HG02885 (cell line): ENCODE results near the gene MRGPRD.

Experiments
- ATAC-seq: cut with Tn5 transposase; IDR thresholded peaks from one replicate; pipeline ENCODE4 v1.9.1; 2021; ENCODE audit warnings: mild to moderate bottlenecking; ENCODE audit not compliant: unreplicated experiment, poor library complexity

The MRGPRD gene

DNA sequence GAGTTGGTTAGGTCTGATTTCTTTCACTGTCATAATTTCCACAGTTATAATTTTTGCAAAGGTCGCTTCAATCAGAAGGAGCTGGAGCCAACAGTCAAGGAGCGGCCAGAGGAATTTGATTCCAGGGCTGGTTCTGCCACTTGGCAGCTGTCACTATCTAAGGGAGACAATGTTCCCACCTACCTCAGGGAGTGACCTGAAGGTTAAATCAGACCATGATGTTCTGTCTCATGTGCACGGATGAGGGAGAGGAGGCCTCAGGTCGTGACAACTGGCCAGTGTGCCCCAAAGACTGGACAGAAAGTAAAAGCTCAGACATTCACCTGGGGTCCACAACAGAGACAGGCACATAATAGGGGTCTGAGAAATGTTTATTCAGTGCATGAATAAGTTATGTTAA is 7.6 kb downstream of the MRGPRD start:
- ATAC-seq = no peak

DNA sequence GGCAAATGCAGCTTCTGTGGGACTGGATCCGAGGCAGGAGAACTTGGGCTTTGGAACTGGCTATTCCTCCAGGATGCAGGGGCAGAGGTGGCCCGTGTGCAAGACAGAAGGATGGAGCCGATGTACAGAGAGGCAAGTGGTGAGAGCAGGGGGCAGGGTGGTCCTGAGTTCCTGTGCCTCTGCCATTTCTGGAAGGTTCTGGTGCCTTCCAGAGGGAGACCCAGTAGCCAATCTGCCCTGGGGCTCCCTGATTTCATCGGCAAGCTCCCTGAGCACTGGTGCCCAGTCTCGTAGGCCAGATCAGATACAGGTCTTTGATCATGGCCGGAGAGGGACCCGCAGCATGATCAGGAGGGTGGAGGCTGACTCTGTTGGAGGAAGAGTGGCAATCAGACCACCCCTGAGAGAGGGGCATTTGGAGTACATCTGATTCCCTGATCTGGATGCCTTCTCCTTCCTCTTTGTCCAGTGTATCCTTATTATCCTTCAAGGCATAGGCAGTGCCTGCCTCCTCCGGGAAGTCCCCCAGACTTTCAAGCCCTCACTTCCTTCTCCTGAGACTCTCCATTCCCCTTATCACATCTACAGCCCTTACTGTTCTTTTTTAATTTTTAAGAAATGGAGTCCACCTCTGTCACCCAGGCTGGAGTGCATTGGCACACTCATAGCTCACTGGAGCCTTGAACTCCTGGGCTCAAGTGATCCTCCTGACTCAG is 9.7 kb downstream of the MRGPRD start:
- ATAC-seq = no peak

DNA sequence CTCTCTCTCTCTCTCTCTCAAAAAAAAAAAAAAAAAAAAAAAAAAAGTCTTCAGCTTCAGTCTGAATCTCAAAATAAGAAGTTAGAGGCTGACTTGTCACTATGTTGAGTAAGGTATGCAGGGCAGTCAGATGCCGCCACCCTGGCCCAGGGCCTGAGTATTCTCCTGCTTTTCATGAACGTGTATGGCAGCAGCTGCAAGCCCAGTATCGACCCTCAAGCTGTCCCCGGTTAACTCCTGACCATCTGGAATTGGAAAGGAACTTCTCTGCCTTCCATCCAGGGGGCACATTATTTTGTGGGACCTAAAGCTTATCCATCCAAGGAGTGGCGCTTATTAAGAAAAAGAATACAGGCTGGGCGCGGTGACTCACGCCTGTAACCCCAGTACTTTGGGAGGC is 11.4 kb downstream of the MRGPRD start:
- no peak for ATAC-seq

DNA sequence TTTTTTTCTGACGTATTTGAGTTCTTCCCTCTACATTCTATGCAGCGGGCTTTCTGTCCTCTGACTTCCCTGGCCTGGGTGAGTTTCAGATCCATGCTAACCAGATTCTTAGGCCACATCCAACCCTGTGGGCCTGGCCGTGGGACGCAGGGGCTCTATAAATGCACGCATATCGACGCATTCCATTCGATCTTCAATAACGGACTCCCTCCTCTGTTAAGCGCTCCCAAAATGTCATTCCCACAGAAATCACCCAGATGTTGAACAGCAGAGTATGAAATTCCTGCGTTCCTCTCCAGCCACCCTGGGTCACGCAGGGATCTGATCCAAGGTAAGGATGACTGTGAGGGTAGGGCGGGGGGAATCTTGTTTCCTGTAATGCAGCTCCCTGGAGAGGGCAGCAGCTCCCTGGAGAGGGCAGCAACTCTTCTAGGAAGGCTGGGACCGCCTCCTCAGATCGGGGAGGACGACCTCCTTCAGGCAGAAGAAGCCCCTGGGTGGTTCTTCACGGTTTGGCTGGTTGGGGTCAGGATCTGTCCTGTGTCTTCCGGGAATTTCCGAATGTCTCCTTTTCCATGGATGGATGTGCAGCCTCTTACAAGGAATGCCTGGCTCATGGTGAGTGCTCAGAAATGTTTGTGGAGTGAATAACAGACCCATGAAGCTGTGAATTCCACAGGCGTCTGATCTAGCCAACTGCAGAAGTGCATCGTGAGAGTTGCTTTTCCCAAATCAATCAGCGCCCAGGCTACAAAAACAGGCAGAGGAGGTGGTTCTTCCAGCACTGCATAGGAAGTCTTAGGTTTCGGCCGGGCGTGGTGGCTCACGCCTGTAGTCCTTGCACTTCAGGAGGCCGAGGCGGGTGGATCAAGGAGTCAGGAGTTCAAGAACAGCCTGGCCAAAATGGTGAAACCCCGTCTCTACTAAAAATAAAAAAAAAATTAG is 12.2 kb downstream of the MRGPRD start:
- no peak for ATAC-seq

DNA sequence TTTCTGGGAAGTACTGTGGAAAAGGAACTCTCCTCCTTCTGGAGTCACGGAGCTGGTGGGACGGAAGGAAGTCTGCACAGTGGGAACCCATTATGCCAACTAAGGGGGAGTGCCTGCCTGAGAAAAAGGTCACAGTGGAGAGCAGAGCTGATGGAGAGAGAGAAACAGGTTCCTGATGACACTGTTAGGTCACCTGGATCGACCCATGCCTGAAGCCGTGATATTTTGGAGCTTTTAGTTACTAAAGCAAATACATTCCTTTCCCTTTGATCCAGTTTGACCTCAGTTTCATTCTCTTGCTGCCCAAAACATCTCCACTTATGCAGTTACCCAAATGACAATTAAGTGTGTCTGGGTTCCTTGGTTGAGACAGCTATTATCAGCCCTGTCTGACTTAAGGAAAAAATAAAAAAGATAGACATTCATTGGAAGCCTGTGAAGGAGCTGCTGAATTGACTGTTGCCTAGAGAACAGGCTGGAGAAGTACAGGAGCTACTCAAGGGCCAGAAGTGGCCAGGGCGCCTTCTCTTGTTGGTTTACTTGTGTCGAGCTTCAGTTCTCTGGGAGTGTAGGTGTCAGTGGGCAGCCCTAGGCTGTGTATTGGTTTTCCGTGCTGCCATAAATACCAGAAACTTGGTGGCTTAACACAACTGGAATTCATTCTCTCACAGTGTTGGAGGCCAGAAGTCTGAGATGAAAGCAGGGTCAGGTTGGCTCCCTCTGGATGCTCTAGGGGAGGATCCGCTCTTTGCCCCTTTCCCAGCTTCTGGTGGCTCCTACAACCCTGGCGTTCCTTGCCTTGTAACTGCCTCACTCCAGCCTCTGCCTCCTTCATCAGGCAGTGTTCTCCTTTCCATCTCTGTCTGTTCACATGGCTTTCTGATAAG is 13.6 kb downstream of the MRGPRD start:
- ATAC-seq = no peak

DNA sequence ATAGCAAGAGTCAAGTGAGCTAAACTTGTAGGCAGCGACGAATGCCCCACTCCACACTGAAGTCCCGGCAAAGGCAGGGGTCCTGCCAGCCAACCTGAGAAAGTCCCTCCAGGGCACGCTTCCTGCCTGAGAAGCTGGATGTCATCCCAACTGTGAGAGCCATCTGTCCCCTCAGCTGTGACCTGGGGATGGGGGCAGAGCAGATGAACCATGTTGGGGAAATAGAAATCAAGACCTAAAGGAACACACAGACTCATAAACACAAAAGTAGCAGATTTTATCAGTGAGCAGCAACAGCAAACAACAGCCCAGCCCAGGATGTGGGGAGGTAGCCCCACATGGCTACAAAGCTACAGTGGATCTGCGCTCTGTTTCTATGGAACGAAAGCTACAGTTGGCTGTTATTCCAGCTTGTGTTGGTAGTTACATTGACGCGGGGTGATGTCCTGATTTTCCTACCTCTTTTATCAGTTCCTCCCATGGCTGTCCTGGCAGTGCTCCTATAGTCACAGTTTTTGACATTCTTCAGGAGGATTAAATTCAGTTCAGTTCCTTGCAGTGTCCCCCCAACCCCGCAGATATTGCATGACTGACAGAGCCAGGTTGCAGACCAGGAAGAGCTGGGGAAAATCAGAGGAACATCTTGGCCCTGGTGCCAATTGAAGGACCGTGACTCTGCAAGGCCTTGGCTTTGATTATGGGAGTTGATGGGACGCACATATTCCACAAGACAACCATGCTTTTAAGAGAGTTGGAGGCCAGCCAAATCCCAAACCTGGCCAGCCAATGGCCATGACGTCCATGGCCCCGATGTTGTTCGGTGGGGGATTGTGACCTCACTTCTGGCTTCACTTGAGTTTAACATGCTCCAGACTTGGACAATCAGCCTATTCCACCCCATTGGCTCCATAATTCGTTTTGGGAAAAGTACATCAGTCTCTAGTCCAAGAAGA is 14.6 kb downstream of the MRGPRD start:
- no peak for ATAC-seq

DNA sequence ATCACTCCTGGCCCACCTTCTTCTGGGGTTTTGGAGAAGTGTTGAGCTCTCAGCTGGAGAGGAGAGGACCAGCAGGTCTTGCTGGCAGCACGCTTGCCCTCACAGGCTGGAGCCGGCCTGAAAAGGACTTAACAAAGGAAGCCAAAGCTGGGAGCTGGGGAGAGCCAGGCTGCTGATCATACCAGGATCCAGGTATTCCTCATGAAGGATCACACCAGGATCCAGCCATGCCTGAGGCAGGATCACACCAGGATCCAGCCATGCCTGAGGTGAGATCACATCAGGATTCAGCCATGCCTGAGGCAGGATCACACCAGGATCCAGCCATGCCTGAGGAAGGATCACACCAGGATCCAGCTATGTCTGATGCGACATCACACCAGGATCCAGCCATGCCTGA is 17.0 kb downstream of the MRGPRD start:
- ATAC-seq = no peak

DNA sequence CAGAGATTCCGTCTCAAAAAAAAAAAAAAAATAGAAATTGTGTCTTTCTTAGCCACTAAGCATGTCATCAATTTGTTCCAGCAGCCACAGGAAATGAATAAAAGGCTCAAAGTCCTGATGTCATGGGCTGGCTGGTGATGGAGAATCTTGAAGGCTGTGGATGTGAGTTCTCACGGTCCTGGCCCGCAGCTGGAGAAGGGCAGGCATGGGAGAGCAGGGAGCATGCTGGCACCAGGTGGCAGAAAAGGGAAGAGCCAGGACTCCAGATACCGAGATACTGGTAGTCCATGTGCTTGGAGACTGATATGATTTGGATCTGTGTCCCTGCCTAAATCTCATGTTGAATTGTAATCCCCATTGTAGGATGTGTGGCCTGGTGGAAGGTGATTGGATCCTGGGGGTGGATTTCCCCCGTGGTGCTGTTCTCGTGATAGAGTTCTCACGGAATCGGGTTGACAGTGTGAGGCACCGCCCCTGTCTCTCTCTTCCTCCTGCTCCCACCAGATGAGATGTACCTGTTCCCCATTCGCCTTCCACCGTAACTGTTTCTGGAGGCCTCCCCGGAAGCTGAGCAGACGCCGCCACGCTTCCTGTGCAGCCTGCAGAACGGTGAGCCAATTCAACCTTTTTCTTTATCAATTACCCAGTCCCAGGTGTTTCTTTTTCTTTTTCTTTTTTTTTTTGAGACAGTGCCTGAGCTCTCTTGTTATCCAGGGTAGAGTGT is 18.1 kb downstream of the MRGPRD start:
- no peak for ATAC-seq

DNA sequence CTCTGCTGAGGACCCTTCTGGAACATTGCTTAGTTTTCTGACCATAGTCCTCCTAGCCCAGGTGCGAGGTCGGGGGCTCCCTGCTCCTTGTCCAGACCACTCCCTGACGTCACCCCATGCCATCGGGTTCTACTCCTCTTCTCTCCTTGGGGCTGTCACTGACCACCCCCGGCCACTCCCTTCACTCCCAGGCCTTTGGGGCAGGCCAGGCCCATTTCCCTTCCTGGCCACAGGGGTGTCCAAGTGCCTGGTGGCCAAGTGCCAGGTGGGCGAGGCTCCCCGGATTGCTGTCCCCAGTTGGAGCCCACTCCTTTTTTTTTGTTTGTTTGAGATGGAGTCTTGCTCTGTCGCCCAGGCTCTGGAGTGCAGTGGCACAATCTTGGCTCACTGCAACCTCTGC is 19.5 kb downstream of the MRGPRD start:
- ATAC-seq = no peak

DNA sequence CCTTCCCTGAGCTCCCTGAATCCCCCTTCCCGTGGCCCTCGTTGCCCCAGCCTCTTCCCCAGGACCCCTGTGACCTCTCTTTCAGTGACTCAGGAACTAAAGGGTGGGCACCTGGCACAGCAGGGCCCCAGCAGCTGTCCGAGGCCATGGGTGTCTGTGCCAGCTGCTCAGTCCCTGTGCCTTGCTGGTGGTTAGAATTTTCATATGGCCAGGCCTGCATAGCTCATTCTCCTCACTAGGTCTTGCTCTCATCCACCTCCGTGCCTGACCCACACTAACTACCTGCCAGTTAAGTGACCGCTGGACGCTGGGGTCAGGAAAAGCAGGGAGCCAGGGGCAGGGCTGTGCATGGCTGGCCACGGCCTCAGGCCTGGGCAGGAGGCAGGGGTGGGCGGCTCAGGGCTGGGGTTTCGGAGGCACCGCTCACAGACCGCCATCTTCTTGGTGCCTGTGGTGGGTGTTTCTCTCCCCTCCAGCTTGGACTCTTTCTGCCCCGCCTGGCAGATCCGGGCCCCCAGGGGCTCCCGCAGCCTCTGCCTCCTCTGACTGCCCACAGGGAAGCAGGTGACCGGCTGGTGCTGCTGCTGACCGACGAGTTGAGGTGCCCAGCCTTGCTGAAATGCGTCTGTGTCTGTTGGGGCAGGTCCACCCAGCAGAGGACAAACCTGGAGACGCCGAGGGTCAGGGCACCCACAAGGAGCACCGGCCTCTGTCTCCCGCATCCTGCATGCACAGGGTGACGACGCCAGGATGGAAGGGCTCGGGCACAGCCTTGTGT is 20.3 kb downstream of the MRGPRD start:
- no peak for ATAC-seq

DNA sequence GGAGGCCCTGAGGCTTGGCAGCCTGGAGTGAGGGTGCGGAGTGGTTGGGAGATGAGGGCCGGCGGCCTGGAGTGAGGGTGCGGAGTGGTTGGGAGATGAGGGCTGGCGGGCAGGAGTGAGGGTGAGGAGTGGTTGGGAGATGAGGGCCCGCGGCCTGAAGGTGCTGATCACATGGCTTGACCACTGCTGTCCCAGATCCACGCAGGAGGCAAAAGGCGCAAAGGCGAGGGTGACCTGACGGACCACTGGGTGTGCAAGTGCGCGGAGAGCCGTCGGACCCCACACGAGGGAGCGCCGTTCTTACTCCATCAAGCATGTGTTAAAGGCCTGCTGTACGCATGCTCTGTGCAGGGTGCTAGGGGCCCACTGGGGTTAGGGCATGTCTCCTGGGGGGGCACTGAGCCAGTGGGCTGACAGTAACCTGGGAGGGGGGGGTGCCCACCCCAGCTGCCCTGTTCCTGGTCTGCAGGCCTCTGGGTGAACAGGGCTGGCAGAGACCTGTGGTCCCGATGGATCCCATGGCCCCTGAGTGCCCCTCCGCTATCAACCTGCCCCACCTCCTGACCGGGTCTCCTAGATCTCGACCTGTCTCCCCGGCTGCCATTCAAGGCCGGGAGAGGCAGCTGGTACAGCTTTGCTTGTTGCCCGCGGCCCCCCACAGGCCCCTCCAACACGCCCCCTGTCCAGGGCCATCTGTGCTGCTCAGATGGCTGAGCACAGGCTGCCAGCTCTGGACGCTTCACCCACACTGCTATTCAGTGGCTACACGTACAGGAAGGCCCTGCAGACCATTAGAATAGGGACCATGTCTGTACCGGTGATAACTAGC is 21.1 kb downstream of the MRGPRD start:
- no peak for ATAC-seq

DNA sequence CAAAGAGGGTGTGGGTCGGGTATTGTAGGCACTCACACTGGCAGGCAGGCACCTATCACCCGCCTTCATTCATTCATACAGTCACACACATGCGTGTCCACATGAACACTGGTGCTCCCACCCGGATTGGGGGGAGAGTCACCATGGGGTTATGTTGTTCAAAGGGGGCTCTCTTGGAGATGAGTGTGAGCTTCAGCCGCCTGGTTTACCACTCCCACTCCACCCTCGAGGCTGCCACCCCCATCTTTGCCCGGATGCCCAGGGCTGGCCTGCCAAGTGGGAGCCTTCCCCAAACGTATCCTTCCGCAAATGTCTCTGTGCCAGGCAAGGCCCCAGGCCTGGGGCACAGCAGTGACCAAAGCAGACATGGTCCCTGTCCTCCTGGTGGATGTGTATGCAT is 22.6 kb downstream of the MRGPRD start:
- no peak for ATAC-seq

DNA sequence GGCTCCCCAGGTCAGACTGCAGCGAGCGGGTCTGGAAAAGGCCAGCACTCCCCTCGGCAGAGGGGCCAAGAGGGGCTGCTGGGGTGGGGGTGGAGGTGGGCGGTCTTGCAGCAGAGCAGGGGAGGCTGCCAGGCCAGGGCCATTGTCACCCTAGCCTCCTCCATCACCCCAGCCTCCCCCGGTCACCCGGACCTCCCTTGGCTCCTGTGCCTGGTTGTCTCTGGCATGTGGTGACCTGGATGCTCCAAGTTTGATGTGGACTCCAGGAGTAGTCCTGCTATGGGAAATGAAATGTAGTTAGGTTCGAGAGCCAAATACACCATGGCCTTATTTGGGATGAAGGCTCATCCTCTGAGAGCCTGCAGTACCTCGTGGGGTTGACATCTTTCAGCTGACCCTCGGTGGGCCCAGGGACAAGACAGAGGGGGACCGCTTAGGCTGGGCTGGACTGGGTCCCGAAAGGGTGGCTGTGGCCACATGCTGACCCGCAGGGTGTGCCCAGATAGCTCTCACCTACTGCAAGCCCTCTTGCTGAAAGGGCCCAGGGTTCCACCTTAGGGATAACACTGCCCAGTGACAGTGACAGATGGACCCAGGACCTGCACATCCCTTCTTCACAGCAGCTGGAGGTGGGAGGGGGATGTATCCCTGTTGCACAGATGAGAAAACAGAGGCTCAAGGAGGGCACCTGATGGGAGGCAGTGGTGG is 24.1 kb downstream of the MRGPRD start:
- no peak for ATAC-seq

DNA sequence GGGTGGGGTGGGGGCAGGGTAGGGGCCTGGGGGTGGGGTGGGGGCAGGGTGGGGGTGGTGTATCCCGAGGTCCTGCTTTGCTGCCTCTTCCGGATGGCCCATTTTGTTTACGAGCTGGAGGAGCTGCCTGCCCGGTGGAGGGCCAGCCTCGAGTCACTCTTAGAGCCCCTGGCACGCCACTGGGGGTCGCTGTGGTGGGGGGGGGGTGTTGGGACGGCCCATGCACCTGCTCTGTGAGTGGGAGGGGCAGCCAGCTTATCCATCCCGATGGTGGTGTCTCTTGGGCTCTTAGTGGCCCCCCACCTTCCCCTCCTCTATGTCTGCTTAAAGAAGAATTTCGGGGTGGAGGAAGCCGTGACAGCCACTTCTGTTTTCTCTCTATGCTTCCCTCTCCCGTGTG is 24.6 kb downstream of the MRGPRD start:
- no peak for ATAC-seq

DNA sequence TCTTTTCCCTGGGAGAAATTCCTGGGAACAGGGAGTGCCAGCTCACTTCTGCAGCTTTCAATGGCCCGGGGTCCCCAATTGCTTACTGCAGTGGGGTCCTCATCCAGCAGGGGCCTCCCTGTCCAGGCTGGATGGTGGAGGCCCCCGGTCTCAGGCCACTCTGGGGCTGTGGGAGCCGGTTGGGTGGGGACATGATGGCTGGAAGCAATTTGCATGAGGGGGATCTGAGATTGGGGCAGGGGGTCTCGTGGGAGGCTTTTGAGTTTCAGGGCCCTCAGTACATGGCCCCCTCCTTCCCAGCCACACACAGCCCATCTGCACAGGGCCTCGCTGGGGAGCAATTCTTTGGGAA is 25.2 kb downstream of the MRGPRD start:
- ATAC-seq = no peak

DNA sequence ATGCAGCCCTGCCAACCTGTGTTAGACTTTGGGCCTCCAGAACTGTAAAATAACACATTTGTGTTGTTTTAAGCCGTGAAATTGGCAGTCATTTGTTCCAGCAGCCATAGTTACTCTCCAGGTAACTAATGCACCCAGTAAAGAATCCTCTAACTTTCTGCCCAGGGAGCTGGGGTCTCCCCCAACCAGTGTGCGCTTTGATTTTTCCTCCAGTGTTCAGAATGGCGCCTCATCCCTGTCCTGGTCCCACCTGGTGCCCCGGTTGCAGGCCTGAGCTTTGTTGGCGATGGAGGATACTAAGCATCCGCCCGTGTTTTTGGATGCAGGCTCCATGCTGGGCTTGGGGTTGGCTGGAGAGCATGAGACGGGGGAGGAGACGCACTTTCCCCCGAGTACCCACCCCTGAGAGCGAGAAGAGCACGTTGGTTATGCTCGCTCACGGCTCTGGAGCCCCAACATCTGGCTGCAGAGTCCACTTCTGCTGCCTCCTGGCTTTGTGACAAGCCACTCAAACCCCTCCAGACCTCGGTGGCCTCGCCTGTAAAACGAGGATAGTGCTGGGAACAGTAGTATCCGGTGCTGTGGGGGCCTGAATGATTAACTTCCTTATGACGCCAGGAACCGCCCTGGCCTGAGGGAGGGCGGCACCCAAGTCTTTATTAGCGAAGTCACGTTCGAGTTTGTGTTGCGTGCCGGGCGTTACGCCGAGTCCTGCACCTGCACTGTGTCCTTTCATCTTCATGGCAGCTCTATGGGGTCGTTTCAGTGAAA is 25.8 kb downstream of the MRGPRD start:
- no peak for ATAC-seq
